Colonic mucosa (tissue), 4 donors: Measurements from ENCODE around the gene CYBRD1. TPM values are rescaled to one million over a fixed set of nuclear protein-coding genes. Genes with fewer than 3 reads are reported as not detected.

ENCODE experiments used
- DNase-seq: peaks from one replicate; pipeline ENCODE4 v3.0.0-alpha.2; 2020
- H3K27ac ChIP-seq: fragments of 200-600 bp; one replicate; pipeline ENCODE4 v1.8.0; 2021
- H3K27me3 ChIP-seq: fragments of 200-600 bp; one replicate; pipeline ENCODE4 v1.8.0; 2021
- H3K36me3 ChIP-seq: fragments of 200-600 bp; one replicate; pipeline ENCODE4 v1.8.0; 2021
- H3K4me1 ChIP-seq: fragments of 200-600 bp; one replicate; pipeline ENCODE4 v1.8.0; 2021; ENCODE audit warnings: mild to moderate bottlenecking
- H3K4me3 ChIP-seq: fragments of 200-600 bp; one replicate; pipeline ENCODE4 v1.8.0; 2021
- H3K9ac ChIP-seq, 2 donors: one replicate each; pipeline ENCODE4 v1.7.0; 2013; ENCODE audit warnings: control low read depth in 2 of 2, low read depth in 2 of 2, low read length in 2 of 2
- H3K9me3 ChIP-seq: fragments of 200-600 bp; one replicate; pipeline ENCODE4 v1.8.0; 2021
- CTCF ChIP-seq: fragments of 200-600 bp; IDR thresholded peaks from one replicate; pipeline ENCODE4 v1.8.0; 2022; ENCODE audit warnings: antibody characterized with exemption, mild to moderate bottlenecking
- intact Hi-C: fragments of 100-400 bp; cut with DNase I; formaldehyde crosslinking; loops from one replicate; pipeline ENCODE4 v1.14.1; 2022
- total RNA-seq, 2 donors: library from RNA; stranded (reverse); fragmentation: NEBNext Ultra II Directional in 1 of 2; extraction: Animal tissue kit (Norgen Biotek cat#: 25700) in 1 of 2; gene quantifications; one replicate each; pipeline ENCODE4 v1.2.1, GENCODE V29; 2021
- donor health status: healthy.
- donor health status: DM: no; HTN: no; CAD: no.
- donor health status: DM: no; HTN: no; CAD: no.

The CYBRD1 gene
- total RNA-seq, 2 donors from 2014 or later, result 12.4 to 35.6 TPM

GRCh38 chr2:171566753-171567152 is 44.5 kb downstream of the CYBRD1 start:
- H3K4me3 ChIP-seq, result no peak overlapping the region
- no peak for TF ChIP-seq CTCF
- H3K9me3 ChIP-seq, result no peaks in the 10 kb centered on the region
- no peak for DNase-seq
- H3K36me3 ChIP-seq, result no peaks in the 10 kb centered on the region
- no peak overlapping the region for H3K27ac ChIP-seq
- no peaks in the 10 kb centered on the region for H3K4me1 ChIP-seq
- intact Hi-C loops, result no loop called here
- no peaks in the 10 kb centered on the region for H3K27me3 ChIP-seq
- no peak overlapping the region for H3K9ac ChIP-seq

- DNase-seq, result no peak
- H3K4me1 ChIP-seq, result no peaks in the 10 kb centered on the region
- no peaks in the 10 kb centered on the region for H3K9me3 ChIP-seq
- no peaks in the 10 kb centered on the region for H3K36me3 ChIP-seq
- no peak for TF ChIP-seq CTCF
- intact Hi-C loops, result no loop called here
- no peak overlapping the region for H3K9ac ChIP-seq
- no peak overlapping the region for H3K27ac ChIP-seq
- no peaks in the 10 kb centered on the region for H3K27me3 ChIP-seq
- H3K4me3 ChIP-seq, result no peak overlapping the region
Measured at GRCh38 chr2:171568089-171568488, 45.8 kb downstream of the CYBRD1 start.

DNA sequence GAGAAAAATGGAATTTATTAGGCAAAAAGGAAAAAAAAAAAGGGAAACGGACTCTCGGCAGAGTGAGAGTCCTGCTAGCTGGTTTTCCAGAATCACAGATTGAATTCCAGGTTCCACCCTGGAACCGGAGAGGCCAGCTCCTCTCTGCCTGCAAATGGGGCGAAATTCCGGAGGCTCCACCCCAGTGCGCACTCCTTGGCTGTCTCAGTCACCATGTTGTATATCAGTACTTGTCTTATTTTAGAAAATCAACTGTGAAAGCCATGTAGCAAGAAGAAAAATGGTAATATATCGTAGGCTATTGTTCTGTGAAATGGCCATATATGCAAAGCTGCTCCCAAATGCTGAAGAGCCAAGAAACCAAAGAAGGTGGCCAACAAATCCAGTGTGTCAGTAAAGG is 49.4 kb downstream of the CYBRD1 start:
- no peak overlapping the region for H3K9ac ChIP-seq
- no peak overlapping the region for H3K4me3 ChIP-seq
- intact Hi-C loops, result loop anchor here (10.0 kb wide), 1 partner anchor 533 kb away; the partner anchor contains the start of gene DLX2
- no peaks in the 10 kb centered on the region for H3K4me1 ChIP-seq
- H3K27me3 ChIP-seq, result no peaks in the 10 kb centered on the region
- no peaks in the 10 kb centered on the region for H3K9me3 ChIP-seq
- no peak for DNase-seq
- H3K27ac ChIP-seq, result no peak overlapping the region
- no peak for TF ChIP-seq CTCF
- no peaks in the 10 kb centered on the region for H3K36me3 ChIP-seq

- DNase-seq, result peak; percentile 77
- TF ChIP-seq CTCF, result peak; percentile 96
- no peaks in the 10 kb centered on the region for H3K4me1 ChIP-seq
- intact Hi-C loops, result loop anchor here (10.0 kb wide), 1 partner anchor 531 kb away; the partner anchor contains the start of gene DLX2
- H3K9ac ChIP-seq, result no peak overlapping the region
- H3K27ac ChIP-seq, result no peak overlapping the region
- no peaks in the 10 kb centered on the region for H3K27me3 ChIP-seq
- H3K9me3 ChIP-seq, result no peaks in the 10 kb centered on the region
- no peaks in the 10 kb centered on the region for H3K36me3 ChIP-seq
- no peak overlapping the region for H3K4me3 ChIP-seq
Measured at GRCh38 chr2:171574149-171574795, 52.0 kb downstream of the CYBRD1 start.

- H3K36me3 ChIP-seq, result no peaks in the 10 kb centered on the region
- no peaks in the 10 kb centered on the region for H3K4me1 ChIP-seq
- no peak overlapping the region for H3K9ac ChIP-seq
- no peaks in the 10 kb centered on the region for H3K9me3 ChIP-seq
- no peak for TF ChIP-seq CTCF
- H3K4me3 ChIP-seq, result no peak overlapping the region
- no peak overlapping the region for H3K27ac ChIP-seq
- no peak for DNase-seq
- H3K27me3 ChIP-seq, result no peaks in the 10 kb centered on the region
- intact Hi-C loops, result loop anchor here (10.0 kb wide), 1 partner anchor 529 kb away; the partner anchor contains the start of gene DLX2
Measured at GRCh38 chr2:171575606-171576005, 53.3 kb downstream of the CYBRD1 start.
